Measurements from ENCODE around the gene UGT3A2. TPM values are rescaled to one million over a fixed set of nuclear protein-coding genes. Genes with fewer than 3 reads are reported as not detected.
"Not testable (repeated sequence)": the region's sequence is repeated elsewhere in the genome, so short reads cannot be mapped to it uniquely, and the experiment has no call there.

The UGT3A2 gene
- total and polyA plus RNA-seq, 2 experiments from 2014 or later, result not detected

DNA sequence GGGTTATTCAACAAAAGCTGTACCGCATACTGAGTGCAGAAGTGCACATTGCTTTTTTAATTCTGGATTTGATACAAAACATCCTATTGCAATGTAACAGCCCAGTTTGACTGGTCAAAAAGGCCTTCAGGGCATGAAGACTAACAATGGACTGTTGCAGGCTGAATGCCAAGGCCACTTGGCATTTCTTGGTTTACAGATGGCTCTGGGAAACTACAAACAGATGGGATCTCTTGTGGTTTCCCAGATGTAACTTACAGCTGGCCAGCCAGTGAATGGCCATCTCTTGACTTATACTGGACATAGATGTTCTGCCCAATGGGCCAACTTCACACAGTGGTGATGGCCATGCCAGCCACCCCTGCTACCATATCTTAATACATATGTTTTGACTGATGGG is 36.8 kb downstream of the UGT3A2 start:
- no peaks in the 10 kb centered on the region; the same call in 1 of the 2 replicates for H3K27me3 ChIP-seq (replicated peaks; ENCODE audit: insufficient read depth)
- in situ Hi-C loops (cut with MboI), result no loop called here
- H3K79me2 ChIP-seq (ENCODE audit: insufficient read depth), result no peaks in the 10 kb centered on the region
- no peaks in the 10 kb centered on the region for H4K20me1 ChIP-seq (ENCODE audit: insufficient read depth)
- H3K9me2 ChIP-seq (ENCODE audit: insufficient read depth), result no peaks in the 10 kb centered on the region
- WGBS, 2 experiments (ENCODE audit: low coverage in 1 of 2, low lambda C conversion rate in 2 of 2, missing lambda C conversion rate in 2 of 2), result 60 to 67% methylated on average over 1 of the region's 1 CpG
- no peaks in the 10 kb centered on the region for H3K36me3 ChIP-seq (ENCODE audit: low read depth)
- H3K27ac ChIP-seq, result no peak overlapping the region
- no peaks in the 10 kb centered on the region for H3F3A ChIP-seq (ENCODE audit: insufficient read depth)
- H3K4me2 ChIP-seq (ENCODE audit: unreplicated experiment), result no peak overlapping the region
- H3K9me3 ChIP-seq (ENCODE audit: low read depth), result no peaks in the 10 kb centered on the region
- H3K9ac ChIP-seq, result no peak overlapping the region
- DNase-seq, result no peak
- no peak for TF ChIP-seq EZH2phosphoT487 (IDR thresholded peaks at IDR 0.05; ENCODE audit: insufficient read depth, low read depth)
- no peak for TF ChIP-seq EZH2 (IDR thresholded peaks at IDR 0.05; ENCODE audit: insufficient read depth, poor library complexity, severe bottlenecking)
- no peak overlapping the region for H2AFZ ChIP-seq
- no peak overlapping the region for H3K4me3 ChIP-seq
- H3K4me1 ChIP-seq (ENCODE audit: insufficient read depth), result no peaks in the 10 kb centered on the region

DNA sequence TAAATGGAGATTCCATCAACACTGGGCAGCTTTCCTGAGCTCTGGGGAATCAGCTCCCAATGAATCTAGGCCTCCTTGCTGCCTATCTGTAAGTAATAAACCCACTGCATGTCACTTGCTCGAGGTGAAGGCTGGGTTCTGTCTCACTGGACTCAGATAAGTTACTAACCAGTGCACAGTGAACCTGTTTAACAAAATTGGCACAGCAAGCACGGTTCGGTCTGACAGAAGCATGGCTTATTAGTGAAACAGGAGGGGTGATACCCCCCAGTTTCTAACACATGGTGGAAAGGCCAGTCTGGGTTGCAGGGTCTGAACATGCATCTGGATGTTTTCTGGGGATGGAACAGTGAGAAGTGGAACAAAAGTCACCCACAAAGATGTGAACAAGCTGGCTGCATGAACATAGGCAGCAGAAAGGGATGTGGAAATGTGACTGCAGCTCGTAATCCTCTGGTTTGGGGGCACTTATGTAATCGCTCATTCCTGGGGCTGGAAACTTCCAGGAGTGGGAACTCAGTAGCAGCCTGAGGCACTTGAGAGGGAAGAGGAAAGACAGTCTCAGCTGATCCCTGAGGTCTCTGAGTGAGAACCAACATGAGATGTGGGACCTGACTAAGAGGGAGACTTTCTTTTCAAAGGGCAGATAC is 37.7 kb downstream of the UGT3A2 start:
- Histone ChIP-seq H3K4me3 (no peak overlapping the region), H3K9me2 (ENCODE audit: insufficient read depth) (no peaks in the 10 kb centered on the region), H3K4me1 (ENCODE audit: insufficient read depth) (no peaks in the 10 kb centered on the region), H3K9ac (no peak overlapping the region), H3K9me3 (ENCODE audit: low read depth) (no peaks in the 10 kb centered on the region), H2AFZ (no peak overlapping the region), H3K36me3 (ENCODE audit: low read depth) (no peaks in the 10 kb centered on the region), H3K4me2 (ENCODE audit: unreplicated experiment) (no peak overlapping the region), H3K79me2 (ENCODE audit: insufficient read depth) (no peaks in the 10 kb centered on the region), H3K27ac (no peak overlapping the region), H3F3A (ENCODE audit: insufficient read depth) (no peaks in the 10 kb centered on the region), H3K27me3 (replicated peaks; ENCODE audit: insufficient read depth) (peaks cover 6% of the 10 kb centered on the region; the same call in 1 of the 2 replicates), H4K20me1 (ENCODE audit: insufficient read depth) (no peaks in the 10 kb centered on the region)
- no peak for DNase-seq
- in situ Hi-C loops (cut with MboI), result no loop called here
- no peak for TF ChIP-seq EZH2 (IDR thresholded peaks at IDR 0.05; ENCODE audit: insufficient read depth, poor library complexity, severe bottlenecking)
- TF ChIP-seq EZH2phosphoT487 (IDR thresholded peaks at IDR 0.05; ENCODE audit: insufficient read depth, low read depth), result no peak
- WGBS, 2 experiments (ENCODE audit: low coverage in 1 of 2, low lambda C conversion rate in 2 of 2, missing lambda C conversion rate in 2 of 2), result 11 to 14% methylated on average over 5 of the region's 5 CpGs

DNA sequence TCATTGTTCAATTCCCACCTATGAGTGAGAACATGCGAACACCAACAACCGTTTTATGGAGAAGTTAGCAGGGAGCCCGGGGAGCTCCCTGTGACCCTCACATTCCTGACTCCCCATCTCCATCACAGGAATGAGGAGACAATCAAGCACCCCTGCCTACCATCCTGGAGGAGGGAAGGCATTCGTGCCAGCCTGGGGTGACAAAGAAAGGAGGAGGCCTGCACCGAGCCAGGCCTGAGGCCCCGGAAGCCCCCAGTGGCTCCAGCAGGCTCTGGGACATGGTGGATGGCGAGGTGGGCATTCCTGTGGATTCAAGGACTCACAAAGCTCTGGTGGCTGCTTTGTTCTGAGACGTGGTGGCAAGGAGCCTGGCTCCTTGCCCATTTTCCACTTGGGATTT is 39.0 kb downstream of the UGT3A2 start:
- Histone ChIP-seq H3K4me2 (ENCODE audit: unreplicated experiment) (no peak overlapping the region), H3K4me1 (ENCODE audit: insufficient read depth) (no peaks in the 10 kb centered on the region), H2AFZ (no peak overlapping the region), H3K9ac (no peak overlapping the region), H3K4me3 (no peak overlapping the region), H4K20me1 (ENCODE audit: insufficient read depth) (no peaks in the 10 kb centered on the region), H3K27ac (no peak overlapping the region), H3K79me2 (ENCODE audit: insufficient read depth) (no peaks in the 10 kb centered on the region), H3K9me3 (ENCODE audit: low read depth) (no peaks in the 10 kb centered on the region), H3K9me2 (ENCODE audit: insufficient read depth) (no peaks in the 10 kb centered on the region), H3F3A (ENCODE audit: insufficient read depth) (no peaks in the 10 kb centered on the region), H3K36me3 (ENCODE audit: low read depth) (no peaks in the 10 kb centered on the region), H3K27me3 (replicated peaks; ENCODE audit: insufficient read depth) (peaks cover 6% of the 10 kb centered on the region; the same call in 1 of the 2 replicates)
- in situ Hi-C loops (cut with MboI), result no loop called here
- WGBS, 2 experiments (ENCODE audit: low coverage in 1 of 2, low lambda C conversion rate in 2 of 2, missing lambda C conversion rate in 2 of 2), result 39 to 44% methylated on average over 8 of the region's 8 CpGs
- TF ChIP-seq EZH2phosphoT487 (IDR thresholded peaks at IDR 0.05; ENCODE audit: insufficient read depth, low read depth) (no peak), EZH2 (IDR thresholded peaks at IDR 0.05; ENCODE audit: insufficient read depth, poor library complexity, severe bottlenecking) (no peak)
- no peak for DNase-seq

DNA sequence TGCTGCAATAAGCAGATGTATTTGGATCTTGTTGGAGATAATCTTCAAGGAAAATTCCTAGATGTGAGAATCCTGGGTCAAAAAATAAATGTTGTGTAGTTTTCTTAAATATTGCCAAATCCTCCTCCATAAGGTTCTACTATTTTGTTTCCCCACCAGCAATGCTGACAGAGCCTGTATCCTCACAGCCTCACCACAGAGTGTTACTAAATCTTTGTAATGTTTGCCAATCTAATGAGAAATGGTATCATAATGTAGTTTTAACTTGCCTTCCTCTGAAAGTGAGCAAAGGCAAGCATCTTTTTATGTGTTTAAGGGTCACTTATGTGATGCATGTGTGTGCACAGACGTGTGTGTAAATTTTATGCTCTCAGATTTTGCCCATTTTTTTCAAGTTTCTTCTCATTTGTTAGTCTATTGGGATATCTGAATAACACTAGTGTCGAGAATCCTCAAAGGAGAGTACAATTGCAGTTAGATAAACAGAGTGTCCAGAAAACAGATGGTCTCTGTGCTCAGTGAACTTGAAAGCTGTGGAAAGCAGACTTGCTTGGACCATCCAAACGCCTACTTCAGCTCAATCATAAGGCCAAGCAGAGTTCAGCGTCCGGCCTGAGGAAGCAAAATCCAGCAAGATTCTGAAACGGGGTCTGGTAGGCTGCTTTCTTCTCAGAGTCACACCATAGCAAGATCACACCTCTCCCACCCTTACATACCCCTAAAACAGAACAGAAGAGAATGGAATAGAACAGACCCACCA is 39.8 kb downstream of the UGT3A2 start:
- Histone ChIP-seq H3K4me3 (no peak overlapping the region), H3K4me1 (ENCODE audit: insufficient read depth) (no peaks in the 10 kb centered on the region), H3K4me2 (ENCODE audit: unreplicated experiment) (no peak overlapping the region), H3K79me2 (ENCODE audit: insufficient read depth) (no peaks in the 10 kb centered on the region), H2AFZ (no peak overlapping the region), H3F3A (ENCODE audit: insufficient read depth) (no peaks in the 10 kb centered on the region), H4K20me1 (ENCODE audit: insufficient read depth) (no peaks in the 10 kb centered on the region), H3K9me2 (ENCODE audit: insufficient read depth) (no peaks in the 10 kb centered on the region), H3K36me3 (ENCODE audit: low read depth) (no peaks in the 10 kb centered on the region), H3K9ac (no peak overlapping the region), H3K9me3 (ENCODE audit: low read depth) (no peaks in the 10 kb centered on the region), H3K27me3 (replicated peaks; ENCODE audit: insufficient read depth) (peaks cover 6% of the 10 kb centered on the region; the same call in 1 of the 2 replicates), H3K27ac (no peak overlapping the region)
- in situ Hi-C loops (cut with MboI), result no loop called here
- DNase-seq, result no peak
- TF ChIP-seq EZH2phosphoT487 (IDR thresholded peaks at IDR 0.05; ENCODE audit: insufficient read depth, low read depth) (no peak), EZH2 (IDR thresholded peaks at IDR 0.05; ENCODE audit: insufficient read depth, poor library complexity, severe bottlenecking) (no peak)
- WGBS, 2 experiments (ENCODE audit: low coverage in 1 of 2, low lambda C conversion rate in 2 of 2, missing lambda C conversion rate in 2 of 2), result 32 to 37% methylated on average over 6 of the region's 6 CpGs

DNA sequence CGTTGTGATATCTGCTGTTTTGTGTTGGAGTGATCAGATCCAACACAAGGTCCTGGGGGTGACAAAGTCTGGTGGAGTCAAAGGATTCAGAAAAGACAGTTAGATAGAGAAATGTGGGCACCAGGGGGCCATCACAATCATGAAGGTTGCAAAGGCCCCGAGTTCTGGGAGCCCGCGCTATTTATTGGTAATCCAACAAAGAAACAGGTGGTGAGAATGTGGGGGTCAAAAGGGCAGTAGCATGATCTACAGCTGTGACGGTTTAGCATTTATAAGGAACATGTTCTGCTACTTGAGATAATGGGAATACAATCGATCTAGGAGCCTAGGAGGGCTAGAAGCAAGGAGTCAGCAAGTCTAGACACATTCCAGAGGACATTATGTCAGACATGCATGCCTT is 44.4 kb downstream of the UGT3A2 start:
- in situ Hi-C loops (cut with MboI); H3K9me3 ChIP-seq (ENCODE audit: low read depth); H2AFZ ChIP-seq; H4K20me1 ChIP-seq (ENCODE audit: insufficient read depth); H3K9me2 ChIP-seq (ENCODE audit: insufficient read depth); H3K4me2 ChIP-seq (ENCODE audit: unreplicated experiment); H3K27me3 ChIP-seq (replicated peaks; ENCODE audit: insufficient read depth); H3F3A ChIP-seq (ENCODE audit: insufficient read depth); DNase-seq; H3K4me1 ChIP-seq (ENCODE audit: insufficient read depth); H3K4me3 ChIP-seq; H3K36me3 ChIP-seq (ENCODE audit: low read depth); H3K9ac ChIP-seq; H3K27ac ChIP-seq; H3K79me2 ChIP-seq (ENCODE audit: insufficient read depth): not testable (repeated sequence)
- 54 to 61% methylated on average over 6 of the region's 6 CpGs for WGBS, 2 experiments (ENCODE audit: low coverage in 1 of 2, low lambda C conversion rate in 2 of 2, missing lambda C conversion rate in 2 of 2)

DNA sequence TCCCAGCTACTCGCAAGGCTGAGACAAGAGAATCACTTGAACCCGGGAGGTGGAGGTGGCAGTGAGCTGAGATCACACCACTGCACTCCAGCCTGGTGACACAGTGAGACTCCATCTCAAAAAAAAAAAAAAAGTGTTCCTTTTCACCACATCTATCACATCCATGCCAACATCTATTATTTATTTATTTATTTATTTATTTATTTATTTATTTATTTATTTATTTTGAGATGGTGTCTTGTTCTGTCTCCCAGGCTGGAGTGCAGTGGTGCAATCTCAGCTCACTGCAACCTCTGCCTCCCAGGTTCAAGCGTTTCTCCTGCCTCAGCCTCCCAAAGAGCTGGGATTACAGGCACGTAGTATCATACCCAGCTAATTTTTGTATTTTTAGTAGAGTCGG is 47.1 kb downstream of the UGT3A2 start:
- H4K20me1 ChIP-seq (ENCODE audit: insufficient read depth); H3K4me2 ChIP-seq (ENCODE audit: unreplicated experiment); H3K9me3 ChIP-seq (ENCODE audit: low read depth); H3K4me1 ChIP-seq (ENCODE audit: insufficient read depth); H3K79me2 ChIP-seq (ENCODE audit: insufficient read depth); H2AFZ ChIP-seq; H3K9me2 ChIP-seq (ENCODE audit: insufficient read depth); H3K36me3 ChIP-seq (ENCODE audit: low read depth); in situ Hi-C loops (cut with MboI); H3F3A ChIP-seq (ENCODE audit: insufficient read depth); DNase-seq; H3K27ac ChIP-seq; H3K27me3 ChIP-seq (replicated peaks; ENCODE audit: insufficient read depth); H3K9ac ChIP-seq; H3K4me3 ChIP-seq: not testable (repeated sequence)
- WGBS, 2 experiments (ENCODE audit: low coverage in 1 of 2, low lambda C conversion rate in 2 of 2, missing lambda C conversion rate in 2 of 2), result 39 to 43% methylated on average over 5 of the region's 5 CpGs

Measured in GM23248 (cell line).